GM19328 (cell line): ENCODE measurements around the gene GTF2H4.
"Not testable (repeated sequence)": the region's sequence is repeated elsewhere in the genome, so short reads cannot be mapped to it uniquely, and the experiment has no call there.

Experiments used
- ATAC-seq: cut with Tn5 transposase; IDR thresholded peaks from one replicate; pipeline ENCODE4 v1.9.1; 2021; ENCODE audit warnings: mild to moderate bottlenecking, moderate library complexity; ENCODE audit not compliant: unreplicated experiment

The GTF2H4 gene

DNA sequence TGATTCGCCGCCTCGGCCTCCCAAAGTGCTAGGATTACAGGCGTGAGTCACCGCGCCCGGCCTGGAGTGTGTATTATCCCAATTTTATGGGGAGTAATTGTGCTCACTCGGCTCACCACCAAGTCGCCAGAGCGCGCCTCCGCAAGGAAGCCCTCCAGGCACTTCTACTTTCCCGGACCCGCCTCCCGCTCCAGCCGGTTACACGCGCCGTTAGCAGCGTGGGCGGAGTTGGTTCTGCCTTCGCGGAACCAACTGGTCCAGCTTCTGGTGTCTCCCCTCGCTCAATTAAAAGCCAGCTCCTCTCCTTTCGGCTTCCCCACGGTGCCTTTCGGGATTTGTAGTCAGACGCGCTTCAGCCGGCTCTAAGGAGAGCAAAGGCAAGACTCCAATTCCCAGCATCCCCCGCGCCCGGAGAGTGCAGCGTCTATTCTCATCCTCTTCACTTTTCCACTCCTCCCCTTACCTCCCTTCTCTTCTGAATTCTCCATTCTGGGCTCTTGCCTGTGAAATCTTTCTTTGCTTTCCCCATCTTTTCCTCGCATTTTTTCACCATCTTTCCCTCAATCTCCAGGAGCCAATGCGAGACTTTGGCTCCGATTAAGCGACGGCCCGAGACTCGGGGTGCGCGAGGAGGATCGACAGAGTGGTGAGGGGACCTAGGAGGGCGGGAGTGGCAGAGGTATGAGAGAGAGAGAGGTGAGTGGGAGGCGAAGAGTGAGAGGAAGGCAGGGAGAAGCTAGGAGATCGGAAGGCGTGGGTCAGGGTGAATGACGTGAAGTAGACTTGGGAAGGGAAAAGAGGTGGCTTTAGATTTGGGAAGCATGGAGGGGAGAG lies at the start of gene GTF2H4:
GTF2H4 (plus strand) TSS at position 450 of the 834 bp plus-strand sequence.
- peak; percentile 91 for ATAC-seq

DNA sequence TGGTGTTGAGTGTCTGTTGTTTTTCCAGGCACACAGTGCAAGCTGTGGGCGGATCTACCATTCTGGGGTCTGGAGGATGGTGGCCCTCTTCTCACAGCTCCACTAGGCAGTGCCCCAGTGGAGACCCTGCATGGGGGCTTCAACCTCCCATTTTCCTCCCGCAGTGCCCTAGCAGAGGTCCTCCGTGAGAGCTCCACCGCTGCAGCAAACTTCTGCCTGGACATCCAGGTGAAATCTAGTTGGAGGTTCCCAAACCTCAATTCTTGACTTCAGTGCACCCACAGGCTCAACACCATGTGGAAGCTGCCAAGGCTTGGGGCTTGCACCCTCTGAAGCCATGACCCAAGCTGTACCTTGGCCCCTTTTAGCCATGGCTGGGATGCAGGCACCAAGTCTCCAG lies 48.3 kb upstream of the GTF2H4 start:
- ATAC-seq, result not testable (repeated sequence)

DNA sequence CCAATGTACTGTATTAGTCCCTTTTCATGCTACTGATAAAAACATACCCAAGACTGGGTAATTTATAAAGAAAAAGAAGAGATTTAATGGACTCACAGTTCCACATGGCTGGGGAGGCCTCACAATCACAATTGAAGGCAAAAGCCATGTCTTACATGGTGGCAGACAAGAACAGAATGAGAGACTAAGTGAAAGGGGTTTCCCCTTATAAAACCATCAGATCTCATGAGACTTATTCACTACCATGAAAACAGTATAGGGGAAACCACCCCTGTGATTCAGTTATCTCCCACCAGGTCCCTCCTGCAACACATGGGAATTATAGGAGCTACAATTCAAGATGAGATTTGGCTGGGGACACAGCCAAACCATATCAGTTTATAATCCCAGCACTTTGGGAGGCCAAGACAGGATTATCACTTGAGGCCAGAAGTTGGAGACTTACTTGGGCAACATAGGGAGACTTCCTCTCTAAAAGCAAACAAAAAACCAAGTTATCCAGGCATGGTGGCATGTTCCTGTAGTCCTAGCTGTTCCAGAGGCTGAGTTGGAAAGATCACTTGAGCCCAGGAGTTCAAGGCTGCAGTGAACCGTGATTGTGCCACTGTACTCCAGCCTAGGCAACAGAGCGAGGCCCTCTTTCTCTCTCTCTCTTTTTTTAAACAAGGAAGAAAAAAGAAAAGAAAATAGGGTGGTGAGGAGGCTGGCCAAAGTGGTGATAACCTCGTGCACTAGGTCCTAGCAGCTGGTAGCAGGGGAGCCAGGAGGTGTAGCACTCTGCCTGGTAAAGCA lies 46.6 kb upstream of the GTF2H4 start:
- ATAC-seq, result no peak

DNA sequence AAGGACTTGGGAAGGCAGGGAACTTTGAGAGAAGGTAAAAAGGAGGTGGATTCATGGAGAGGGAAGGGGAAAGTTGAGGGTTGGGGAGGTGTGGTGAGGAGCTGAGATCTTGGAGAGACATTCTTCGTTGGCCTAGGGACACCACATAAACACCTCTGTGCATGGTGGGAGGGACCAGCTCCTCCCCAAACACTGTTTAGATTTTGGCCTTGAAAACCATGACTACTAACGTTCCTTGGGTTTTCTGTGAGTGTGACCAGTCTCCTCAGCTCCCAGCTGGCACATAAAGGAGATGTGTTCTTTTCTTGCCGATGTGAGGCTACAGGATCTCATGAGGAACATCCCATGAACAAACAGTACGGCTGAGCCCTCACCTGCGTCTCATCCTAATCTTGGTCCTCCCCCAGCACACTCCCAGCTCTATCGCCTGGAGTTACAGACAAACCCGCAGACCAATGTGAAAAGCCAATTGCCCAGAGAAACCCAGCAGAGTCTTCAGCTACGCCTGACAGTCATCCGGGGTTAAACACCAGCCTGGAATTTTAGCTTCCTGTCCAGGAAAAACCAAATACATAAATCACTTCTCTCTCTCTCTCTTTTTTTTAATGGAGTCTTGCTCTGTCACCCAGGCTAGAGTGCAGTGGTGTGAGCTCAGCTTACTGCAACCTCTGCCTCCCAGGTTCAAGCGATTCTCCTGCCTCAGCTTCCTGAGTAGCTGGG lies 45.7 kb upstream of the GTF2H4 start:
- ATAC-seq, result no peak

DNA sequence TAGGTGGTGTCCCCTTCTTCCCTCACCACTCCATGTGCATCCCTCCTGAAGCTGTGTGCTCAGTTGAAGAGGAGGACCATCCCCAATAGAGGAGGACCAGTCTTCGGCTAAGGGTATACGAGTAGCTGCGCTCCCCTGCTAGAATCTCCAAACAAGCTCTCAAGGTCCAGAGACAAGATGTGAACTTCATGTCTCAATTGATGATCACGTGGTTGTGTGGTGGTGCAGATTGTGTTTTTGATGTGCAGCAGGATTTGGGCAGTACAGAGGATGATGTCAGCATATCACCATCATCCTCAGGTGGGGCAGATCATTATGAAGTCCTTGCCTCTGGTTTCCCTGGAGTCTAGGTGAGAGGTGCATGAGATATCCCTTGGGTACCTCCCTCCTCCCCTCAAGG lies 43.7 kb upstream of the GTF2H4 start:
- no peak for ATAC-seq

DNA sequence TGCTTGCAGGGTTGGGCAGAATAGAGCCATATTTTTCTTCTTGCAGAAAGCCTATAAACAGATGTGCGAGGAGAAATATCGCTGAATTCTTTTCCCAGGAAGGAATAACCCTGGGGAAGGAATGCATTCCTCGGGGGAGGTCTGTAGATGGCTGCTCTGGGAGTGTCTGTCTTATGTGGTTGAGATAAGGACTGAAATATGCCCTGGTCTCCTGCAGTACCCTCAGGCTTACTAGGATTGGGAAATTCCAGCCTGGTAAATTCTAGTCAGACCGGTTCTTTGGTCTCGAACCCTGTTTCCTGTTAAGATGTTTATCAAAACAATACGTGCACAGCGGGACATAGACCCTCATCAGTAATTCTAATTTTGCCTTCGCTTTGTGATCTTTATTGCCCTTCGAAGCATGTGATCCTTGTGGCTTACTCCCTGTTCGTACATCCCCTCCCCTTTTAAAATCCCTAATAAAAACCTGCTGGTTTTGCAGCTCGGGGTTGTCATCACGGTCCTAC lies 38.7 kb upstream of the GTF2H4 start:
- not testable (repeated sequence) for ATAC-seq

DNA sequence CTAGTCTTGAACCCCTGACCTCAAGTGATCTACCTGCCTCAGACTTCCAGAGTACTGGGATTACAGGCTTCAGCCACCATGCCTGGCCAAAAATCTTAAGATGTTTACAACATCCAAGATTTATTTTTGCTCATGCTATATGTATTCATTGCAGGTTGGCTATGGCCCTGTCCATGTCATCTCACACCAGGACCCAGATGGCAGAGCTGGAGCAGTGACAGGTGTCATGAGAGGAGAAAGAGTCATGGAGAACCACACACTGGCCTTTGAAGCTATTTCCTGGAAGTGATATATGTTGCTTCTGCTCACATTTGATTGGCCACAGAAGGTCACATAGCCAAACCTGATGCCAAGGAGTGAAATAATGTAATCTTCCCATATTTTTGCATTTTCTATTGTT lies 37.5 kb upstream of the GTF2H4 start:
- ATAC-seq, result no peak

DNA sequence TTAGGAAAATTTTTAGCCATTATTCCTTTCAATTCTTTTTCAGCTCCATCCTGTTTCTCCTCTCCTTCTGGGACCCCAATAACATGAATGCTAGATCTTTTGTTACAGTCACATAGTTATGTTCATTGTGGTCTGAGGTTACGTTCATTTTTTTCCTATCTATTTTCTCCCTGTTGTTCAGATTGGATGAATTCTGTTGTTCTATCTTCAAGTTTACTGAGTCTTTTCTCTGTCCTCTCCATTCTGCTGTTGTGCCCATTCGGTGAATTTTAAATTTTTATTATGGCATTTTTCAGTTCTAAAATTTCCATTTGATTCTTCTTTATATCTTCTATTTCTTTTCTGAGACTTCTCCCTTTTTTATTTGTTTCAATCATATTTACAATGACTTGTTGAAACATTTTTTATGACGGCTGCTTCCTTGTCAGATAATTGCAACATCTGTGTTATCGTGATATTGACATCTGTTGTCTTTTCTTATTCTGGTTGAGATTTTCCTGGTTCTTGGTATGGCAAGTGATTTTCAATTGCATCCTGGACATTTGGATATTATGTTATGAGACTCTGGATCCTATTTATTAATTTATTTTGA lies 36.3 kb upstream of the GTF2H4 start:
- no peak for ATAC-seq

DNA sequence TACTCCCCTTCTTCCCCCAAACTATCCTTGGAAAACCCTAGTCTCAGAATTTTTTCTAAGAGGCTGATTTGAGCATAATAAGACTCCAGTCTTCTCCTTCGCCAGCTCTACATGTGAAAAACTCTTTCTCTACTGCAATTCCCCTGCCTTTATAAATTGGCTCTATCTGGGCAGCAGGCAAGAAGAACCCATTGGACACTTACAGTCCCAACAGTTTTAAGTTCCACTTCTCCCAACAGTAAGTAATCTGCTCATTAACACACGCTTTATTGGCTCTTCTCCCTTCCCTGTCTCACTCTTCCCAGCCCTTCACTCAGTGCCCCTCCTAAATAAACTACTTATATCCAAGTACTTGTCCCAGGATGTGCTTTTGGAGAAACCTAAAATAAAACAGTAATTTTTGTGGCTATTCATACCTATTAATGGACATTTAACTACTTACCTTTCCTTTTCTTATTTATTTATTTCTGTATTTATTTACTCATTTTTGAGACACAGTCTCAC lies 34.8 kb upstream of the GTF2H4 start:
- ATAC-seq, result no peak

DNA sequence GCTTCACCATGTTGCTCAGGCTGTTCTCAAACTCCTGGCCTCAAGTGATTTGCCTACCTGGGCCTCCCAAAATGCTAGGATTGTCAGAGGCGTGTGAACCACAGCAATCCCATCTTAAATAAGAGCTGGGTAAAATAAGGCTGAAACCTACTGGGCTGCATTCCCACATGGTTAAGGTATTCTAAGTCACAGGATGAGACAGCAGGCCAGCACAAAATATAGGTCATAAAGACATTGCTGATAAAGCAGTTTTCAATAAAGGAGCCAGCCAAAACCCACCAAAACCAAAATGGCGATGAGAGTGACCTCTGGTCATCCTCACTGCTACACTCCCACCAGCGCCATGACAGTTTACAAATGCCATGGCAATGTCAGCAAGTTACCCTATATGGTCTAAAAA lies 34.2 kb upstream of the GTF2H4 start:
- not testable (repeated sequence) for ATAC-seq

DNA sequence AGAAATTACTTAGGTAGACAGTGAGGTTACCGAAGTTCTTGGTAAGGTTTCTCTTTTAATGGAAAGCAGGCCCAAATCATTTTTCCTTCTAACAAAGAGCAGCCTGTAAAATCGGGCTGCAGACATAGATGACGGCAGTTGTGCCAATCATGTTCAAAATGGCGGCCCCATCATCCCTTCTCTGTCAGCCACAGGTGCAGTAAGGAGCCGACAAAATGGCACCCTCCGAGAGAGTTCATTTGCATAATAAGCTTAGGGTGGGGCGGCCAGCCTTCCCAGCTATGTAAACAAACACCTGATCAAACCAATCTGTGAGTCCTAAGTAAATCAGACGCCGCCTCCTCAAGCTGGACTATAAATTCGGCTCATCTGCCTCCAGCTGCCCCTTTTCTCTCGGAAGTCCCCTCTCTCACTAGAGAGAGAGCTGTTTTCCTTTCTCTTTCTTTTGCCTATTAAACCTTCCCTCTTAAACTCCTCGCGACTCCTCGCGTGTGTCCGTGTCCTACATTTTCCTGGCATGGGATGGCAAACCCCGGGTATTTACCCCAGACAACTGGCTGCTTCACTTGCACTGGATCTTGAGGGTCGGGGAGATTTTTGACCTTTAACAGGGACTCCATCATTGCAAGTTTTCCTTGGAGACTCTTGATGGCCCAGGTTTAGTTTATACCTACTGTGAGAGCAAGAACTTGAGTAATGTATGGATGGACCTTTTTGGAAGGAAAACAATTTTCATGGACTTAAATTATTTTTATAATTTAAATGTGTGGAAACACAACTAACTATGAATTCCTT lies 32.6 kb upstream of the GTF2H4 start:
- ATAC-seq, result no peak

DNA sequence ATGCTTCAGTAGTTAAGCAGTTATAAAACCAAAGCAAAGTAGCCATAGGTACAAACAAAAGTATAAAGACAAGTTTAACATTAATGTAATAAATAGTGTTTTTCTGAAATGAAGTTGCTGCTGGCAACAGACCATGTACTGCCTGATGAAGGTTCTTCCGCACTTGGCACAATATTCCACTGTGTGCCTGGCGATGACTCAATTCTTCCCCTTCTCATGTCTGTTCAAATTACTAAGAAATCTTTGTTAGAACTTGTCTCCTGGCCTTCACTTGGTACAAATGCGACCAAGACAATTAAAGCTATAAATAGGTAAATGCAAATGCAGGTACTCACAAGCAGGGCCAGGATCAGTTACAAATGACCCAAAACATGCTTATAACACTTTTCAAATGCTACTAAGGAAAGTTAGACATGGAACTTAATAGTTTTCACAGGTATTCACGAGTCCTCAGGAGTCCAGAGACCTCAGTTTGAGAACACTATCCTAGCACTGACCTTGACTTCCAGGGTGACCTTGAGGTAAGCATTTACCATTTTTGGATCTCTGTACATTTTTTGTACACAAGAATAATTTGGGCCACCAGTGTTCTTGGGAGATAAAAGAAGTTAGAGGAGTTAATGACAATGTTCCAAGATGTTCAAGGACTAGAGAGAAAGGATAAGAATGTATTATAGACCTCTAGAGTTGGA lies 31.8 kb upstream of the GTF2H4 start:
- ATAC-seq, result no peak

DNA sequence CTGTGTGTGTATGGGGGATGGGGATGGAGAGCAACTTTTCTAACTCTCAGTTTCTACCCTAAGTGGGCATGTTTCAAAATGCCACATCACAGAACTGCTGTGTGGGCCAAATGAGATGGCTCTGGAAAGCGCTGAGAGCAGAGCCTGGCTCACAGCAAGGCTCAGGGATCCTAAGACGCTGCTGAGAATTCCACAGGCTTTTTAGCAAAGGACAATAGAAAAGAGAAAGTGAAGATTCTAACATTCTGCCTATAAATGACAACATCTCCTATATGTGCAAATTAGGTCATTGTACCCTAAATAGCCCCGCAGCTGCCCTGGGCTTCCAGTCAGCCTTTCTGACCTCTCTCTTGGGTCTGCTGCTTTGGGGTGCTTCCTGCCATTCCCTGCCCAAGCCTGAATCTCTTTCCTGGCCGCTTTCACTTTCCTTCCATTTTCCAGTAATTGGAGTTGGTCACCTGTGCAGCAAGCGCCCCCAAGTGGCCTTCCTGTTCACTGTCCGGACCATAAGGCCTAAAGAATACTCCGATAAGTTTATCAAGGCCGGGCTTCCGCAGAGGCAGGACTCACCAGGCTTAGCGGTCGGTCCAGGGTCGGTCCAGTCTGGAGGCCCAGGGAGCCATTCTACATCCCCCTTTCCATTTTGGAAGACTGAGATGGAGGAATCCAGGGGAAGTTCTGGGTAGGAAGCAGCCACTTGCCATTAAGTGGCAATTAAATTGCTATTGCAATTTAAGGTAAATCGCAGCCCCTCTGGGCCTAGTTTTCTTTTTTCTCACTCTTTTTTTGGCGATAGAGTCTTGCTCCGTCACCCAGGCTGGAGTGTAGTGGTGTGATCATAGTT lies 30.4 kb upstream of the GTF2H4 start:
- ATAC-seq, result no peak

DNA sequence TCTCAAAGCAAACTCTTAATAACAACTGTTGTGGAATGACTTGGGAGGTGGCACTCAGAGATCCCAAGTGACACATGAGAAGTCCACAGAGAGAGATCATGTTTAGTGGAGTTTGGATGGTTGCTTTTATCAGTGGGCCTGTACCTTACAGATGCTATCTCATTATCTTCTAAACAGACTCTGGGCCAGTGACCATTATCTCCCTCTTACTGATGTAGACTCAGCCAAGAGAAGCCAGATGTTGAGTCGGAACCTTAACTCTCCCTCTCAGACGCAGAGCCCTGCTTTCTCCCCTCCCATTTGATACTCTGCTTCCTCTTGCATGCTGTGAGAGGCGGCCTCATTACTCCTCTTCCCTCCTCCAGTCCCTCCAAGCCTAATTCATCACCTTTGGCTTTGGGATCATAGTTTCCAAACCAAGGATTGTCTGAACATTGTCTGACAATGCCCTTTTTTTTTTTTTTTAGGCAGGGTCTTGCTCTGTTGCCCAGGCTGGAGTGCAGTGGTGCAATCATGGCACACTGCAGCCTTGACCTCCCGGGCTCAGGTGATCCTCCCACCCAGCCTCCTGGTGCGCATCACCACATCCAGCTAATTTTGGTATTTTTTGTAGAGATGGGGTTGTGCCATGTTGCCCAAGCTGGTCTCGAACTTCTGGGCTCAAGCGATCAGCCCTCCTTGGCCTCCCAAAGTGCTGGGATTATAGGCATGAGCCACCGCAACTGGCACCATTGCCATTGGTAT lies 28.2 kb upstream of the GTF2H4 start:
- no peak for ATAC-seq

DNA sequence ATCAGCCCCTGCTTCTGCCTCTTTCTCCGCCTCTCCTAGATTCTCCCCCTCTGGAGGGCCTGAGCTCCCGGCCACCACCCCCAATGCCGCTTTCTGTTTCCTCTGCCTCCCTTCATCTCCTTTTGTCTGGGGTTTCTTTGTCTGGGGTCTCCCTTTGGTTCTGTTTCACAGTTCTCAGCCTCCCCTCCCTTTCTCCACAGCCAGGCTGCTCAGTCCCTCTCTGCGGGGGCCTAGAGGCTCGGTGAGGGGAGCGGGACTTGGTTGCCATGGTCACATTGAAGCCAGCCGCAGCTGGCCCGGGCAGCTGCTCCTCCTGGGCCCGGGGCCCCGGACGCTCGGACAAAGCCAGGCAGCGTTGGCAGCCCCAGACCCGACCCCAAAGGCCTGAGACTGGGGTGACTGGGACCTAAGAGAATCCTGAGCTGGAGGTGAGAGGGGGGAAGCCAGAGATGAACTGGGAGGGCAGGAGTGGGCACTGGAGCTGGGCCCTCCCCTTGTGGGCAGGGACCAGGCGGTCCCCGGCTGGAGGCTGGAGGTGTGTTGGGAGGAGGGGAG lies 27.2 kb upstream of the GTF2H4 start:
- no peak for ATAC-seq

DNA sequence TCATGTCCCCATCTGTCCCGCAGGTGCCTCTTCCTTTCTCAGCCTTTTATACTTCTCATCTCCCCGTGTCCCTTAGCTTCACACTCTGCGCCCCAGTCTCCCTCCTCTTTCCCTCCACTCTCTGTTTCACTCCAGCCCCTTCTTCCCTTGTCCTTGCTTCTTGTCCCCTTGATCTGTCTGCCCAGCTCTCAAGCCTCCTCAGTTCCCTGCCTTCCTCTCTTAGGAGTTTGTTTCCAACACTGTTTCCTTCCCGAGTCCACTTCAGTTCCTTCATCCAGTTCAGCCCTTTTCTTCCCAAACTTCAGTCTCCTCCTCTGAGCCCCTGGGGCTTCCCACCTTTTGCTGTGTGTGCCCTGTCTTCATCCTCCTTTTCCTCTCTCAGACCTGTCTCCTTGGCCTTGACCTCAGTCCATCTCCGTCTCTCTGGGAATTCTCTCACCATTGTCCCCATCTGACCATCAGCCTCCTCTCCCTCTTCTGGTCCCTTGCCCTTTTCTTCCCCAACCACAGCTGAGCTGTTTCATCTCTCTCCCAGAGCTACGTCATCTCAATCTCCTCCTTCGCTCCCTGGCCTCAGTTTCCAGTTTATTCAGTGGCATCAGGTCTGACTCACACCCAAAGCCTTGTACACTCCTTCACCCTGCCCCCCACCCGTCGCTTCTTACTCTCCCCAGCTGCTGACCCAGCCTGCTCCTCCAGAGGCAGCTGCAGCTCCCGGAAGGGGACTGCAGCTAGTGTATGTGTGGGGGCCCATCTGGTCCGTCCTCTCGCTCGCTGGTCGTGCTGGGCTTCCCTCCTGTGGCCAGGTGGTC lies 26.4 kb upstream of the GTF2H4 start:
- no peak for ATAC-seq
